Kidney tubule cell (primary cell): ENCODE measurements around the gene TRIM71.
"Not testable (repeated sequence)": the region's sequence is repeated elsewhere in the genome, so short reads cannot be mapped to it uniquely, and the experiment has no call there.

Experiments
- DNase-seq: peaks from one replicate; pipeline ENCODE4 v3.0.0-alpha.2; 2018; ENCODE audit warnings: low spot score

TRIM71 gene

GRCh38 chr3:32817558-32818228 is at the start of gene TRIM71:
TSS of gene TRIM71 (plus strand) at chr3:32817997. CDS start at chr3:32818081, 84 bp downstream.
- DNase-seq = peak; percentile 55

GRCh38 chr3:32778389-32778788 is 39.4 kb upstream of the TRIM71 start:
- DNase-seq = no peak

GRCh38 chr3:32780071-32780734 is 37.6 kb upstream of the TRIM71 start:
- no peak for DNase-seq

- DNase-seq = peak; percentile 68
Observed at GRCh38 chr3:32780735-32781210, 37.0 kb upstream of the TRIM71 start.

- DNase-seq = peak; percentile 83
Observed at GRCh38 chr3:32781211-32781968, 36.4 kb upstream of the TRIM71 start.

- not testable (repeated sequence) for DNase-seq
Observed at GRCh38 chr3:32781969-32782270, 35.9 kb upstream of the TRIM71 start.

GRCh38 chr3:32782407-32782806 is 35.4 kb upstream of the TRIM71 start:
- no peak for DNase-seq

GRCh38 chr3:32791833-32792232 is 26.0 kb upstream of the TRIM71 start:
- DNase-seq = no peak

- DNase-seq = peak; percentile 59
Observed at GRCh38 chr3:32794487-32795308, 23.1 kb upstream of the TRIM71 start.

GRCh38 chr3:32796384-32796950 is 21.3 kb upstream of the TRIM71 start:
- not testable (repeated sequence) for DNase-seq

GRCh38 chr3:32797776-32798175 is 20.0 kb upstream of the TRIM71 start:
- peak; percentile 33 for DNase-seq

GRCh38 chr3:32801440-32801839 is 16.4 kb upstream of the TRIM71 start:
- DNase-seq = not testable (repeated sequence)

- peak; percentile 93 for DNase-seq
Observed at GRCh38 chr3:32813180-32813579, 4.6 kb upstream of the TRIM71 start.

GRCh38 chr3:32814361-32814760 is 3.4 kb upstream of the TRIM71 start:
- no peak for DNase-seq

GRCh38 chr3:32815841-32816438 is 1.9 kb upstream of the TRIM71 start:
- DNase-seq = peak; percentile 15

- DNase-seq = peak; percentile 40
Observed at GRCh38 chr3:32816439-32817256, 1.1 kb upstream of the TRIM71 start.

GRCh38 chr3:32817257-32817557 is 590 bp upstream of the TRIM71 start:
- DNase-seq = no peak

GRCh38 chr3:32818229-32818969 is 602 bp downstream of the TRIM71 start:
- peak; percentile 42 for DNase-seq

- DNase-seq = peak; percentile 20
Observed at GRCh38 chr3:32818970-32819511, 1.2 kb downstream of the TRIM71 start.
